Neural crest cell (in vitro differentiated cells): ENCODE data around the gene SYT11. TPM values are rescaled to one million over a fixed set of nuclear protein-coding genes. Genes with fewer than 3 reads are reported as not detected.
A peak's percentile ranks its signal among the peaks of the same experiment; 100 is the strongest.

Experiments
- DNase-seq: peaks from one replicate; pipeline ENCODE4 v3.0.0; 2021; ENCODE audit warnings: low read depth, mixed read lengths, low spot score
- H3K27ac Mint-ChIP-seq: one replicate; pipeline ENCODE4 v1.8.0; 2021; ENCODE audit warnings: mild to moderate bottlenecking, mixed read lengths; ENCODE audit not compliant: unreplicated experiment
- H3K27me3 Mint-ChIP-seq: 2 replicates; pipeline ENCODE4 v1.8.0; 2021; ENCODE audit warnings: low read depth, mild to moderate bottlenecking, mixed read lengths
- H3K36me3 Mint-ChIP-seq: 2 replicates; pipeline ENCODE4 v1.8.0; 2021; ENCODE audit warnings: low read depth, mild to moderate bottlenecking, mixed read lengths
- H3K4me1 Mint-ChIP-seq: 2 replicates; pipeline ENCODE4 v1.8.0; 2021; ENCODE audit warnings: mixed read lengths
- H3K4me3 Mint-ChIP-seq: one replicate; pipeline ENCODE4 v1.8.0; 2021; ENCODE audit warnings: mild to moderate bottlenecking, mixed read lengths
- H3K9me3 Mint-ChIP-seq: 2 replicates; pipeline ENCODE4 v1.8.0; 2021; ENCODE audit warnings: mixed read lengths
- CTCF ChIP-seq: fragments of 200-600 bp; sonication (generic); conservative IDR thresholded peaks from 2 replicates; pipeline ENCODE4 v1.5.0; 2021; ENCODE audit warnings: antibody characterized with exemption, mild to moderate bottlenecking
- total RNA-seq: library from RNA; stranded (reverse); gene quantifications from 2 replicates; pipeline ENCODE4 v1.2.1, GENCODE V29; 2021

SYT11 gene
- total RNA-seq, 1 donor from 2014 or later = 19.8 TPM

GRCh38 chr1:155864393-155864792 is 5.0 kb downstream of the SYT11 start:
- Mint-ChIP-seq H3K27me3 (peaks cover 4% of the 10 kb centered on the region), H3K4me1 (peaks cover 10% of the 10 kb centered on the region), H3K36me3 (peaks cover 3% of the 10 kb centered on the region), H3K27ac (no peak overlapping the region), H3K9me3 (no peaks in the 10 kb centered on the region), H3K4me3 (no peak overlapping the region)
- no peak for TF ChIP-seq CTCF
- DNase-seq = no peak

DNA sequence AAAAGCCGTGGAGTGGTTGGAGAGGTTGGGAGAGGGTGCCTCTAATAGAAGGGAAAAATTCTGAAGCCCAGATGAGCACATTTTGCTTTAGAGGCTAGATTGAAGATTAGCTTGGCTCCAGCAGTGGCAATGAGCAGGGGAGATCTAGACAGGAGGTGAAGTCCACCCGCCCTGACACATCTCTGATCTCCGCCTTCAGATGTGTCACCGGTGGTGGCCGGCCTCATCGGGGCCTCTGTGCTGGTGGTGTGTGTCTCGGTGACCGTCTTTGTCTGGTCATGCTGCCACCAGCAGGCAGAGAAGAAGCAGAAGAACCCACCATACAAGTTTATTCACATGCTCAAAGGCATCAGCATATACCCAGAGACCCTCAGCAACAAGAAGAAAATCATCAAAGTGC is 8.4 kb downstream of the SYT11 start:
- DNase-seq = no peak

GRCh38 chr1:155871390-155871789 is 12.0 kb downstream of the SYT11 start:
- peaks cover 3% of the 10 kb centered on the region for H3K36me3 Mint-ChIP-seq

More for the DNA sequence above, 8.4 kb downstream of the SYT11 start:
- Mint-ChIP-seq H3K4me1 (peaks cover 18% of the 10 kb centered on the region), H3K4me3 (no peak overlapping the region), H3K27me3 (no peaks in the 10 kb centered on the region), H3K27ac (no peak overlapping the region), H3K9me3 (no peaks in the 10 kb centered on the region), H3K36me3 (peaks cover 3% of the 10 kb centered on the region)
- no peak for TF ChIP-seq CTCF

DNA sequence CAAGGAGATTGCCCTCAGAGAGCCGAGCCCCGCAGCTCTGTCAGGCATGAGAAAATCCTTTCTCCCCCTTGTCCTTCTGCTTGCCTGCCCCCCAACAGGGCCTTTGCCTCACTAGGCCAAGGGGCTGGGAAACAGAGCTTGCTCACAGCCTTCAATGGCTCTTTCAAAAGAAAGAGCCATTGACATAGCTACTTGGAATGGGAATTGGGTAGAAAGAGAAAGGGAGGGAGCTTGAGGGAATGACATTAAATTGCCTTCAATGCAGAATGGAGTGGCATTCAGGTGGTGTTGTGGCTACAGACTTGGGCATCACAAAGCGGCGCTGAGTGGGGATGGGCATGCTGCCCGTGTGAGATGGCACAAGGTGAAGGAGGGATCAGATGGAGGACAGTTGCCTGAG is 13.2 kb downstream of the SYT11 start:
- no peak for DNase-seq
- H3K27me3 Mint-ChIP-seq = no peaks in the 10 kb centered on the region
- H3K36me3 Mint-ChIP-seq = peaks cover 5% of the 10 kb centered on the region
- H3K27ac Mint-ChIP-seq = peak overlapping the region; percentile 97
- H3K4me1 Mint-ChIP-seq = peaks cover 24% of the 10 kb centered on the region
- no peak for TF ChIP-seq CTCF
- no peaks in the 10 kb centered on the region for H3K9me3 Mint-ChIP-seq
- peak overlapping the region; percentile 7 for H3K4me3 Mint-ChIP-seq

More at GRCh38 chr1:155871390-155871789, 12.0 kb downstream of the SYT11 start:
- Mint-ChIP-seq H3K27ac (peak overlapping the region; percentile 57), H3K9me3 (no peaks in the 10 kb centered on the region), H3K4me3 (no peak overlapping the region), H3K27me3 (no peaks in the 10 kb centered on the region), H3K4me1 (peaks cover 24% of the 10 kb centered on the region)
- no peak for TF ChIP-seq CTCF
- no peak for DNase-seq

DNA sequence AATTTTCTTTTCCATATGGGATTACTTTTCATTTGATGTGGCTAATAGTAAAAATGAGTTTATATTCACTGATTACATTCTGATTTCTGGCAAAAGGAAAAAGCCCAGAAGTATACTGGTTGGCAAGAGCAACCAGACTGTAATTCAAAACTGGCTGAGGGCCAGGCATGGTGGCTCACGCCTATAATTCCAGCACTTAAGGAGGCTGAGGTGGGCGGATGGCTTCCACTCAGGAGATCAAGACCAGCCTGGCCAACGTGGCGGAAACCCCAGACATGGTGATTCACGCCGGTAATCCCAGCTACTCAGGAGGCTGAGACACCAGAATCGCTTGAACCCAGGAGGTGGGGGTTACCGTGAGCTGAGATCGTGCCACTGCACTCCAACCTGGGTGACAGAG is 14.5 kb downstream of the SYT11 start:
- no peak overlapping the region for H3K27ac Mint-ChIP-seq
- no peak for TF ChIP-seq CTCF
- H3K4me1 Mint-ChIP-seq = peaks cover 24% of the 10 kb centered on the region
- no peaks in the 10 kb centered on the region for H3K27me3 Mint-ChIP-seq
- no peaks in the 10 kb centered on the region for H3K9me3 Mint-ChIP-seq
- H3K36me3 Mint-ChIP-seq = peaks cover 2% of the 10 kb centered on the region
- no peak overlapping the region for H3K4me3 Mint-ChIP-seq
- DNase-seq = no peak

GRCh38 chr1:155877945-155878344 is 18.6 kb downstream of the SYT11 start:
- Mint-ChIP-seq H3K9me3 (no peaks in the 10 kb centered on the region), H3K4me3 (no peak overlapping the region), H3K4me1 (peaks cover 4% of the 10 kb centered on the region), H3K27ac (no peak overlapping the region), H3K27me3 (no peaks in the 10 kb centered on the region), H3K36me3 (peaks cover 2% of the 10 kb centered on the region)
- TF ChIP-seq CTCF = no peak
- no peak for DNase-seq
